Fibroblast of lung (primary cell): ENCODE data around the gene ARVCF. TPM values are rescaled to one million over a fixed set of nuclear protein-coding genes. Genes with fewer than 3 reads are reported as not detected.
"Not testable (repeated sequence)": the region's sequence is repeated elsewhere in the genome, so short reads cannot be mapped to it uniquely, and the experiment has no call there.

Experiments used
- DNase-seq, 2 donors: peaks; one replicate each; pipeline versions ENCODE4 v3.0.0 to v3.0.0-alpha.2; 2010; ENCODE audit warnings: low read depth in 2 of 2
- H2AFZ ChIP-seq: 2 replicates; pipeline ENCODE4 v1.5.1; 2012; ENCODE audit warnings: low read length, control low read depth, inconsistent platforms
- H3K27ac ChIP-seq: 2 replicates; pipeline ENCODE4 v1.5.1; 2011; ENCODE audit warnings: low read length, control low read depth; ENCODE audit not compliant: insufficient read depth
- H3K27me3 ChIP-seq: 2 replicates; pipeline ENCODE4 v1.5.1; 2011; ENCODE audit warnings: mild to moderate bottlenecking, low read length; ENCODE audit not compliant: control insufficient read depth, insufficient read depth
- H3K36me3 ChIP-seq: 2 replicates; pipeline ENCODE4 v1.5.1; 2011; ENCODE audit warnings: low read length; ENCODE audit not compliant: control insufficient read depth, insufficient read depth
- H3K4me1 ChIP-seq: 2 replicates; pipeline ENCODE4 v1.5.1; 2011; ENCODE audit warnings: low read length; ENCODE audit not compliant: control insufficient read depth, insufficient read depth; ENCODE audit errors: extremely low read depth
- H3K4me2 ChIP-seq: 2 replicates; pipeline ENCODE4 v1.5.1; 2011; ENCODE audit warnings: low read length, control low read depth; ENCODE audit not compliant: insufficient read depth; ENCODE audit errors: extremely low read depth
- H3K4me3 ChIP-seq, 4 experiments: fragments of 200-600 bp in 1 of 4; sonication (generic) in 1 of 4; replicated peaks in 1 of 4; 2 replicates each; pipeline ENCODE4 v1.5.1; 2011 to 2016; ENCODE audit warnings: low read length in 4 of 4, low read depth in 3 of 4, mild to moderate bottlenecking in 3 of 4, control low read depth in 2 of 4, inconsistent platforms in 1 of 4, mixed read lengths in 1 of 4; ENCODE audit not compliant: insufficient read depth in 1 of 4; ENCODE audit errors: control extremely low read depth in 1 of 4
- H3K79me2 ChIP-seq: 2 replicates; pipeline ENCODE4 v1.5.1; 2012; ENCODE audit warnings: mild to moderate bottlenecking, low read length, inconsistent platforms; ENCODE audit not compliant: control insufficient read depth, insufficient read depth
- H3K9ac ChIP-seq: 2 replicates; pipeline ENCODE4 v1.5.1; 2011; ENCODE audit warnings: mild to moderate bottlenecking, low read length, control low read depth; ENCODE audit not compliant: insufficient read depth
- H3K9me3 ChIP-seq: 2 replicates; pipeline ENCODE4 v1.5.1; 2012; ENCODE audit warnings: low read depth, low read length; ENCODE audit not compliant: control insufficient read depth, insufficient read depth
- H4K20me1 ChIP-seq: 2 replicates; pipeline ENCODE4 v1.5.1; 2011; ENCODE audit warnings: low read length; ENCODE audit not compliant: control insufficient read depth, insufficient read depth; ENCODE audit errors: extremely low read depth
- CTCF ChIP-seq, 2 donors: IDR thresholded peaks in 1 of 2; conservative IDR thresholded peaks in 1 of 2; 1 replicate in 1 of 2; 2 replicates in 1 of 2; pipeline ENCODE4 v1.5.1; 2011 to 2012; ENCODE audit warnings: low read length in 2 of 2, control low read depth in 1 of 2, inconsistent platforms in 1 of 2, low read depth in 1 of 2, mild to moderate bottlenecking in 1 of 2
- EZH2 ChIP-seq: IDR thresholded peaks from 2 replicates; pipeline ENCODE4 v1.5.1; 2012; ENCODE audit warnings: low read length, control low read depth, mild to moderate bottlenecking; ENCODE audit errors: missing control alignments
- polyA plus RNA-seq, 2 donors: library from polyadenylated mRNA; depleted of rRNA in 1 of 2; stranded (reverse) in 1 of 2; unstranded in 1 of 2; fragments of >200 nt; gene quantifications; 2 replicates each; pipeline ENCODE4 v1.2.1, GENCODE V29; 2011 to 2012; ENCODE audit warnings: missing spikeins in 1 of 2
- total RNA-seq: library from RNA; depleted of rRNA; stranded (reverse); fragments of >200 nt; gene quantifications from 2 replicates; pipeline ENCODE4 v1.2.1, GENCODE V29; 2014

Gene ARVCF
- total and polyA plus RNA-seq, 2 donors (not counting 1 experiment from before 2014, with no cell fraction given), result 2.0 to 15.7 TPM

- DNase-seq, result no peak
- no peaks in the 10 kb centered on the region for H3K27me3 ChIP-seq
- no peak overlapping the region for H3K4me3 ChIP-seq
- no peak overlapping the region for H3K4me2 ChIP-seq
- H3K36me3 ChIP-seq, result no peaks in the 10 kb centered on the region
- TF ChIP-seq CTCF (conservative IDR thresholded peaks at IDR 0.05 in 1 of 2, IDR thresholded peaks at IDR 0.05 in 1 of 2; ENCODE audit: low read depth in 1 of 2, low read length in 2 of 2) (no peak), EZH2 (no peak)
- H3K4me1 ChIP-seq, result no peaks in the 10 kb centered on the region
- no peaks in the 10 kb centered on the region for H4K20me1 ChIP-seq
- no peaks in the 10 kb centered on the region for H3K79me2 ChIP-seq
- H3K9me3 ChIP-seq, result no peaks in the 10 kb centered on the region
- no peak overlapping the region for H3K9ac ChIP-seq
- H3K27ac ChIP-seq, result no peak overlapping the region
- no peak overlapping the region for H2AFZ ChIP-seq
These were observed 88.9 kb downstream of the ARVCF start for GRCh38 chr22:19927696-19928095.

DNA sequence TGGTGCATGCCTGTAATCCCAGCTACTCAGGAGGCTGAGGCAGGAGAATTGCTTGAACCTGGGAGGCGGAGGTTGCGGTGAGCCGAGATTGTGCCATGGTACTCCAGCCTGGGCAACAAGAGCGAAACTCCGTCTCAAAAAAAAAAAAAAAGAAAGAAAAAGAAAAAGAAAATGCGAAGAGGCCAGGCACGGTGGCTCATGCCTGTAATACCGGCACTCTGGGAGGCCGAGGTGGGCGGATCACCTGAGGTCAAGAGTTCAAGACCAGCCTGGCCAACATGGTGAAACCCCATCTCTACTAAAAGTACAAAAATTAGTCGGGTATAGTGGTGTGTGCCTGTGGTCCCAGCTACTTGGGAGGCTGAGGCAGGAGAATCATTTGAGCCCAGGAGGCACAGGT is 90.6 kb downstream of the ARVCF start:
- not testable (repeated sequence) for H3K79me2 ChIP-seq, H2AFZ ChIP-seq, H3K9me3 ChIP-seq, H3K27ac ChIP-seq, DNase-seq, H3K9ac ChIP-seq, H4K20me1 ChIP-seq, H3K27me3 ChIP-seq, H3K4me2 ChIP-seq, H3K4me1 ChIP-seq, H3K4me3 ChIP-seq, H3K36me3 ChIP-seq

DNA sequence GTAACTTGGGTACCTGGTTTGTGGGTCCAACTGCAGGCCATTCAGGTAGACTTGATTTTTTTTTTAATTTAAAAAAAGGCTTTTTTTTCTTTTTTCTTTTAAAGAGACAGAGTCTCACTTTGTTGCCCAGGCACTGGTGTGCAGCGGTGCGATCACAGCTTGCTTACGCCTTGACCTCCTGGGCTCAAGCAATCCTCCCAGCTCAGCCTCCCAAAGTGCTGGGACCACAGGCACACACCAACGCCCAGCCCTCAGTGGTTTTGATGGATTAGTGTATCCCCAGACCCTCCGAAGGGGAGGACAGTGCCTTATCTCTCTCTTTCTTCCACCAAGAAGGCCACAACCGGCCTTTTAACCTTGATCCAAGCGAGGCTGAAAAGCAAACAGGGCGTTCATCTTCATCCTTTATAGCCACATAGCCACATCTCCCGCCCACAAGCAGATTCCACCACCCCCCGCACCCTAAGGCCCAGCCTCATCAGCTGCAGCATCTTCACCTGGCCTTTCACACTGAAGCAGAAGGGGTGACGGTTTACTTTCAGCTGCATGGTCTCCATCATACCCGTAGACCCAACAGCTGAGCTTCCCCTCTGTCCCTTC is 92.6 kb downstream of the ARVCF start:
- H3K9me3 ChIP-seq, result no peaks in the 10 kb centered on the region
- no peaks in the 10 kb centered on the region for H3K36me3 ChIP-seq
- H3K27me3 ChIP-seq, result no peaks in the 10 kb centered on the region
- TF ChIP-seq CTCF (conservative IDR thresholded peaks at IDR 0.05 in 1 of 2, IDR thresholded peaks at IDR 0.05 in 1 of 2; ENCODE audit: low read depth in 1 of 2, low read length in 2 of 2) (no peak), EZH2 (no peak)
- no peaks in the 10 kb centered on the region for H3K4me1 ChIP-seq
- H3K9ac ChIP-seq, result no peak overlapping the region
- DNase-seq, result no peak
- H2AFZ ChIP-seq, result no peak overlapping the region
- H3K4me3 ChIP-seq, result no peak overlapping the region
- no peak overlapping the region for H3K4me2 ChIP-seq
- no peaks in the 10 kb centered on the region for H3K79me2 ChIP-seq
- H4K20me1 ChIP-seq, result no peaks in the 10 kb centered on the region
- H3K27ac ChIP-seq, result no peak overlapping the region
